MM.1S (cell line): Measurements from ENCODE around the gene MADD.

Experiments used
- CTCF ChIP-seq: fragments of 300-600 bp; sonication (generic); IDR thresholded peaks from 2 replicates; pipeline ENCODE4 v1.5.1; 2016; ENCODE audit warnings: antibody characterized with exemption, low read length, mixed read lengths
- EZH2 ChIP-seq: fragments of 300-600 bp; sonication (generic); optimal IDR thresholded peaks from 2 replicates; pipeline ENCODE3; 2017; ENCODE audit warnings: low read depth, mild to moderate bottlenecking, antibody characterized with exemption, low read length, mixed read lengths
- EZH2phosphoT487 ChIP-seq: fragments of 300-600 bp; sonication (generic); IDR thresholded peaks from 2 replicates; pipeline ENCODE4 v1.6.1; 2018; ENCODE audit warnings: antibody characterized with exemption, low read length

GRCh38 chr11:47359586-47359985, 89.7 kb downstream of the MADD start:
- TF ChIP-seq CTCF (no peak), EZH2 (no peak), EZH2phosphoT487 (no peak)
